Stimulated activated CD4-positive, alpha-beta T cell treated with anti-CD3 and anti-CD28 coated beads, Interleukin-4, amount 100 ng/mL, for 1 hour (primary cell): Measurements from ENCODE around the gene COL27A1.
A peak's percentile ranks its signal among the peaks of the same experiment; 100 is the strongest.

Source experiments
- DNase-seq: peaks from one replicate; pipeline ENCODE4 v3.0.0-alpha.2; 2020

COL27A1 gene

DNA sequence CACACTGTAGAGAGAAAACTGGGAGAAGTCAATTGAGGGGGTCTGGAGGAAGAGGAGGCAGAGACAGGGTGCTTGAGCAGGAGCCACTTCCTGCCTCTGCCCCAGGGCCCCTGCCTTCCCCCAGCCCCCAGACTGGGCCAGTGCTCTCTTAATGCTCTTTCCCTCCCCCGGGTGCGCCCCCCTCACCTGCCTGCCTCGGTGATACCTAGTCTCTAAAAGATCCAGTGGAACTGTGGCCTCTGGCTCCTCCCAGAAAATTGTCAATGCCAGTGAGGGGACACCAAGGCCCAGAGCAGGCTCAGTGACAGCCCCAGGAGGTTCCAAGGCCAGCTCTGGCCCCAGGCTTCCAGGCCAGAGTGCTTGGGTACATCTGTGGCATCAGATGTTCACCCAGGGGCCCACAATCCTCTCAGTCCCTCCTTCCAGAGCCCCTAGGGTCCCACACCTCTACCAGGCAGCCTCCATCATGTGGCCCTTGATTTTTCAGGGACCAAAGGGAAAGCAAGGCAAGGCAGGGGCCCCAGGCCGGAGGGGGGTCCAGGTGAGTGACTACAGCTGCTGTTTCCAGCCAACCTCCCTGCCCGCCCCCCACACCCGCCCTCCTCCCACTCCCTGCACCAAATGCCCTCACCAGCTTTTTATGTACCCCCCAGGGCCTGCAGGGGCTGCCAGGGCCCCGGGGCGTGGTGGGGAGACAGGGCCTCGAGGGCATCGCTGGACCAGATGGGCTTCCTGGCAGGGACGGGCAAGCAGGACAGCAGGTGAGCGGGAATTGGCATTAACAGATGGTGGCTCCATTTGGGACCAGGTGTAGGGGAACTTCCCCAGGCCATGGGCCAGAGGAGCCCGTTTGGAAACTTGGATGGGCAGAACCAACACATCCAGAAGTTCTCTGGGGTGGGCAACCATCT is 134.5 kb downstream of the COL27A1 start:
- no peak for DNase-seq

DNA sequence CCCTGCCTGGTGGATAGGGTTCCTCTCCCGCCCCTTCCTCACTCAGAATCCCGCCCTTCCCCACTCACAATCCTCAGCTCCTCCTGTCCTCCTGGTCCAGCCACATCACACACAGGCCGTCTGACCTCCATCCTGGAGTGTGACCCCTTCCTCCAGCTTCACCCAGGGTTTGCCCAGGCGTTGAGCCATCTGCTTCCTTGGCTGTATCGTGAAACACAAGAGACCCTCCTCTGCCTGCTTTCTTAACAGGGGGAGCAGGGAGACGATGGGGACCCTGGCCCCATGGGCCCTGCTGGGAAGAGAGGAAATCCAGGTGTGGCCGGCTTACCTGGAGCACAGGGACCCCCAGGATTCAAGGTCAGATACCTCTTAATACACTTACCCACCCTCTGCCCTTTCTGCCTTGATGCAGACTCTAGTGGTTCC is 135.2 kb downstream of the COL27A1 start:
- DNase-seq = no peak

DNA sequence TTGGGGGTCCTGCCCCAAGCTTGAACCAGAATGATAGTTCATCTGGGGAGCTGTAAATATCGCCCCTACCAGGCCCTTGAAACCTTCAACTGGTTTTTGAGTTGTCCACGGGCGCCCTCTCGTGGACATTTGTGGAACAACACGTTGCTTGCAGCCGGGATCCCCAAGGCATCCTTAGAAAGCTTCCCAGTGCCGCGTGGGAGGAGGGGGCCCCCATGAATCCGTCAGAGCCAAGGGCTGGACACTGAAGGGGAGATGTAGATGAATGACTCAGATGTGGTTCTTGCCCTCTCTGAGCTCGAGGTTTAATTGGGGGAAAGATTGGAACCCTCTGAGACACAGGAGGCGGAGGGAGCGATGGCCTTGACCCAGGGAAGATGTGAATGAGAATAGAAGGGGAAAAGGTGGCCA is 135.7 kb downstream of the COL27A1 start:
- peak; percentile 72 for DNase-seq

DNA sequence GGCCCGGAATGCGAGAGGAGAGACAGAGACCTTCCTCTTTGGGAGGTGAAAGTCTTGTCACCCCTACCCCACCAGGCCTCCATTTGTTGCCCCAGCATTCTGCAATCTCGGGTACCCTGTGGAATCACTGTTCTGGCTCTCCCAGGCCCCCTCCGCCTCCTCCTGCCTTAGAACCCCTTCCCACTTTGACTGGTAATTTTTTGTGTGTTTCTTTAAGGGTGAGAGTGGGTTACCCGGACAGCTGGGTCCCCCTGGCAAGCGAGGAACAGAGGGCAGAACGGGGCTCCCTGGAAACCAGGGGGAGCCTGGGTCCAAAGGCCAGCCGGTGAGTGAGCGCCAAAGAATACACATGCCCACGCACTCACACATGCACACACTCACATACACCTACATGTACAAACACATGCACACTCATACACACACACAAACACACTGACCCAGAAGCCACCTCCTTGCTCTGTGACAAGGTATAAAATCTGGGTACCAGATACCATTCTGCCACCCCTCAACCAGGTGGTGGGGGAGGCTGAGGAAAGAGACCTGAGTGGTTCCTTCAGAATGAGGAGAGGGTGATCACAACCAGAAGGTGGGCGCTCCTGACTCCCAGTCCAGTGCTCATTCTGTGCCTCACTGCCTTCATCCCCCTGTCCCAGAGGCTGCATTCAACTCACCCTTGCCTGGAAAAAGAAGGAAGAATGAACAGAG is 136.7 kb downstream of the COL27A1 start:
- DNase-seq = no peak

DNA sequence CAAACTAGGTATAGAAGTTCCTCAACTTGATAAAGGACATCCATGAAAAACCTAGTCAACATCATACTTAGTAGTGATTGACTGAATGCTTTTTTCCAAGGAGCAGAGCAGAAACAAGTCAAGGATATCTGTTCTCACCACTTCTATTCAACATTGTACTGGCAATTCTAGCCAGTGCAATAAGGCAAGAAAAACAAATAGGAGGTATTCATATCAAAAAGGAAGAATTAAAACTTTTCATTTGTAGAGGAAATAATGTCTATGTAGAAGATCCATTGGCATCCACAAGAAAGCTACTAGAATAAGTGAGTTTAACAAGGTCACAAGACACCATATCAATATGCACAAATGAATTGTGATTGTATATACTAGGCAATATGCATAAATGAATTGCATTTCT is 139.3 kb downstream of the COL27A1 start:
- no peak for DNase-seq

DNA sequence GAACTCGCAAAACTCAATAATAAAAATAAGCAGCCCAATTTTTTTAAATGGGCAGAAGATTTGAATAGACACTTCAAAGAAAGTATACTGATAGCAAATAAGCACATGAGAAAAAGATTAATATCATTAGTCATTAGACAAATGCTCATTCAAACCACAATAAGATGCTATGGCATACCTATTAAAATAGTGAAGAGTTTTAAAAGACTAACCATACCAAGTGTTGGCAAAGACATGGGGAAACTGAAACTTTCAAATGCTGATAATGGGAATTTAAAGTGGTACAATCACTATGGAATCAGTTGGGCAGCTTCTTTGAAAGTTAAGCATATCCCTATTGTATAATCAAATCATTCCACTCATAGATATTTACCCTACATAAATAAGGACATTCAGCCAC is 141.0 kb downstream of the COL27A1 start:
- no peak for DNase-seq

DNA sequence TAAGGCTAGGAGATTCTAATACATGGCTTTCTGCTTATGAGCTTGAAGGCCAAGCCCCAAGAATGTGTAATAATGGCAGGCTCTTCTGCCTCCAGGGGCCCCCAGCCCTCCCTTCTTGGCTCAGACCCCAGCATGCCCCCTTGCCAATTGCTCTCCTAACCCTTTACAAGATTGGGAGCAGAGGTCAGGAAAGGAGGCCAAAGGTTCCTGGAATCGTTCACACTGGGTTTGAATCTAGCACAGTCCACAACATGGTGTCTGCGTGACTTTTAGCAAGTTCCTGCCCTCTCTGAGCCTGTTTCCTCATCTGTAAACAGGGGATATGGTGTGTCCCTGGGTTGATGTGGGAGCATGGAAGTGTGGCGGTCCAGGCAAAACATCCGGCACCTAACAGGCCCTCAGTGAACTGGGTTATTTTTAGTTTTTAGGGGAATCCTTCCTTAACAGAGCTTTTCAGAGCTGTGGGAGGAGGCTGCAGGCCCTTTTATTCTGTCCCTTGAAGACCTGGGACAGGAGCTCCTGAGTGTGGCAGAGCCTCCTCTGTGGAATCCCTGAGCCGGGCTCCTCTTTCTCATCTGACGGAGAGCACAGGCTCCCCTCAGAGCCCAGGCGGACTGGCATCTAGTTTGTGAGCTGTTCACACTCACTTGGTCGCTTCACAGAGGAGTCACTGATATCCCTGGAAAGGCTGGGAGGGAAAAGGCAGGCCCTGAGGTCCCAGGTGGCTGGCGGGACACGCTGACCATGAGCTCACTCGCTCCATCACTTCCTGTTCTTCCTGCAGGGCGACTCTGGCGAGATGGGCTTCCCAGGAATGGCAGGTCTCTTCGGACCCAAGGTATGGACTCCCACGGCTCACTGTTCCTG is 144.2 kb downstream of the COL27A1 start:
- DNase-seq = no peak

DNA sequence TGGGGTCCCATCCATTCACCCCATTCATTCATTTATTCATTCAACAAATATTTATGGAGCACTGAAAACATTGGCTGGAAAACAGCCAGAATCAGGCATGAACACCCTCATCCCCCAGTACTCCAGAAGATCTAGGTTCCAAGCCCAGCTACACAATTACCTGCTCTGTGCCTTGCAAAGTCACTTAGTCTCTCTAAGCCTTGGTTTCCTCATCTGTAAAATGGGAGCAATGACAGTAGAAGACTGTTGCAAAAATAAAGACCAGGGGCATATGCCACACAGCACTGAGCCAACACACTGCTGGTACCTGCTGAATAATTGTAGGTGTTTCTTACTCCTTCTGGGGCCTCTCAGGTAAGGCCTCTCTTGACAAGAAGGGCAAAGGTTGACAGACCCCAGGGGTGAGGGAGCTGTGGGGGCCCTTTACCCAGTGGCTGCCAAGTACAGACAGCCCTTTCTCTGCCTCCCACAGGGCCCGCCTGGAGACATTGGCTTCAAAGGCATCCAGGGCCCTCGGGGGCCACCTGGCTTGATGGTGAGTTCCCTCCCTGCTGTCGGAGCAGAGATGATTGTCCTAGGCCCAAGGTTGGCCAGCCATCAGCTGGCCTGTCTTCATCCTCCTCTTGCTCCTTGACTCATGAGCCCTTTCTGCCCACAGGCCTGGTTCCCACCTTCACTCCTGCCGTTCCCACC is 145.0 kb downstream of the COL27A1 start:
- no peak for DNase-seq

DNA sequence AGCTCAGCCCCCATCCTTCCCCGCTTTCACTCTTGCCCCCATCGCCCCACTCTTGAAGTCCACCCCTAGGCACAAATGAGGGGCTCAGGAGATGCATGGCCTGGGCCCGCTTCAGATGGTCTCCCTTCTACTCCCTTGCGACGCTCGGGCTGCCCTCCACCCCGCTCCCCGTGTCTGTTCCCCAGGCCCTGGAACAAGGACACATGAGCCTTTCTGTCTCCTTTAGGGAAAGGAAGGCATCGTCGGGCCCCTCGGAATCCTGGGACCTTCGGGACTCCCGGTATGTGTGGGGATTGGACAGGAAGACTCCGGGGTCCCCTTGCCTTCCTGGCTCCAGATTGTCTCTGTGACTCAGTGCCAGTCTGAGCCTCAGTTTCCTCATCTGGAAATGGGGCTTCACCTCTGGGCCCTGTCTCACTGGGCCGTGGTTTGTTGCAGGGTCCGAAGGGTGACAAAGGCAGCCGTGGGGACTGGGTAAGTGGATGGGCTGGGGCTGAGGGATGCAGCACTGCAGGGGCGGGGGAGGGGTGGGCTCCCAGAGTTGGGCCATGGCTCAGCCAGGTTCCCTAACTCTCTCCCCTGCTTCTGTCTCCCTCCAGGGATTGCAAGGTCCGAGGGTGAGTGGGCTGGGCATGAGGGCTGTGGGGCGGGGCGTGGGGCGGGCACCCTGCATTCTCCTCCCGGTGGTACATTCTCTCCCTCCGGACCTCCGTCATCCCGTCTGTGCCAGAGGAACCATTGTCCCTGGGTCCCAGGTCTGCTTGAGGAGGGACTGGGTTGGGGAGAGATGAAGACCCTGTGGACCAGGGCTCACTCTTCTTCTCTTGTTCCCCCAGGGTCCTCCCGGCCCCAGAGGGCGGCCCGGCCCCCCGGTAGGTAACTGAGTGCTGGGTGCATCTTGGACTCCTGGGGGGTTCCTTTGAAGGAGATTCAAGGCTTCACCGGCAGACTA is 145.8 kb downstream of the COL27A1 start:
- no peak for DNase-seq

DNA sequence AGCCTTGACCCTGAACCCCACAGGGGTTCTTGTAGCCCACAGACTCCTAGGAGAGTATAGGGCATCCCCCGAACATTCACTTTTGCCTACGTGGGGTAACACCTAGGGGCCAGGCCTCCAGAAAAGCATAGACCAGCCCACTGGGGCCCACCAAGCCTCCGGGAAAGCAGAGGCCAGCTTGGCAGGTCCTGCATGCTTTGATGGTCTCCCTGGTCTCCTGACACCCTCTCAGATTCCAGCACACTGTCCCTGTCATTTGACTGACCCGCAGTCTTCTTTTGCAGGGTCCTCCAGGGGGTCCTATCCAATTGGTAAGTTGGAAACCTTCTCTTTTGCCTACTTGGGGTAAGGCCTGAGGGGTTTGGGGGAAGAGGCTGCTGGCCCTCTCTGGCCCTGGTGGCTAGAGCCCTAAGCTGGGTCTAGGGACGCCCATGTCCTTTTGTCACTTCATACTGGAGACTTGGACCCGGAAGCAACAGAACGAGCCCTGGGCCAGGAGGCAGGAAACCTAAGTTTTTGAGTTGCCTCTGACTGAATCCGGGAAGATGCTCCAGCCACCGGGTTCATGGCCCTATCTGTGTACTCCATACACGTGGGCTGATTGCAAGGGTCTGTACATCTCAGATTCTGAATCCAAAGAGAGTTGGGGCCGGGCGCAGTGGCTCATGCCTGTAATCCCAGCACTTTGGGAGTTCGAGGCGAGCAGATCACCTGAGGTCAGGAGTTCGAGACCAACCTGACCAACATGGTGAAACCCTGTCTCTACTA is 146.6 kb downstream of the COL27A1 start:
- no peak for DNase-seq

DNA sequence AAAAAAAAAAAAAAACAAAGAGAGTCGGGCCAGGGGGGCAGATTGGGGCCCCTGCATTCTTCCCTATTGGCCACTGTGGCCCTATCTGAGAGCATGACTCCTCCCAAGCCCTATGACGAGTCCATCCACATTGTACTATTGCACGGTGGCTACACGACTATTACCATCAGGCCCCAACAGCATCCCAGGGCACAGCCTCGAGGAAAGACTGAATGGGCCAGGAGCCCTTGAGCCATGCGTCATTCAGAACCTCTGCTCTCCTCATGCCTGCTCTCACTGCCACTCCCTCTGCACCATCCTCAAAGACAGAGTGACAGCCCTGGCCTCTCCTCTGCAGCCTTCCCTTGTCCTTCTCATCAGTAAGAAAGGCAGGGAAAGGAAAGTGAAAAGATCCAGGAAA is 147.4 kb downstream of the COL27A1 start:
- no peak for DNase-seq

DNA sequence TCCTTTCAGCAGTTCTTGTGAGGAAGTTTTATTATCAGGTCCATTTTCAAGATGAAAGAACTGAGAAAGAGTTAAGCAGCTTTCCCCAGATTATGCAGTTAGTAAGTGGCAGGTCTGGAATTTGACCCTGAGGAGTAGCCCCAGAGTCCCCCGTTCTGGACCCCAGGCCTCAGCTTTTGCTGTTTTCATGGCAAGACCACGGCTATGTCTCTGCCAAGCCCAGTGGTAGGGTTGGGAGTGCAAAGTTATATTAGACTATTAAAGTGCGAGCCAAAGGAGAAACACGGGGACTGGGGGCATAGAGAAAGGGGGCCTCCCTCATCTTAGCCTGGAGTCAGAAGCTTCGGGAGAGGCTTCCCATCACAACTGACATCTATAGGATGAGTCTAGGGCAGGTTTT is 148.2 kb downstream of the COL27A1 start:
- DNase-seq = no peak

DNA sequence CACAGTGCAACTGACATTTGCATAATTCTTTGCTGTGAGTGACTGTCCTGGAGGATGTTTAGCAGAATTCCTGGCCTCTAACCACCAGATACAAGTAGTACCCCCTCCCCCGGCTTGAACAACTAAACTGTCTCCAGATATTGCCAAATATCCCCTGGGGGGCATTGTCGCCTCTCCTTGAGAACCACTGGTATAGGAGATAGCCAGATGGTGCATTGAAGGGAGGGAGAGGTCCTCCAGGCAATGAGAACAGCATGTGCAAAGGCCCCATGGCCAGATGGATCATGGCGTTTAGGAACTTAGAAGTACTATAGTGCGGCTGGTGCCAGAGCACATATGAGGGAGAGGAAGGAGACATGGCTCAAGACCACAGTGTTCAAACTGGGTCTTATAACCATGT is 148.6 kb downstream of the COL27A1 start:
- no peak for DNase-seq

DNA sequence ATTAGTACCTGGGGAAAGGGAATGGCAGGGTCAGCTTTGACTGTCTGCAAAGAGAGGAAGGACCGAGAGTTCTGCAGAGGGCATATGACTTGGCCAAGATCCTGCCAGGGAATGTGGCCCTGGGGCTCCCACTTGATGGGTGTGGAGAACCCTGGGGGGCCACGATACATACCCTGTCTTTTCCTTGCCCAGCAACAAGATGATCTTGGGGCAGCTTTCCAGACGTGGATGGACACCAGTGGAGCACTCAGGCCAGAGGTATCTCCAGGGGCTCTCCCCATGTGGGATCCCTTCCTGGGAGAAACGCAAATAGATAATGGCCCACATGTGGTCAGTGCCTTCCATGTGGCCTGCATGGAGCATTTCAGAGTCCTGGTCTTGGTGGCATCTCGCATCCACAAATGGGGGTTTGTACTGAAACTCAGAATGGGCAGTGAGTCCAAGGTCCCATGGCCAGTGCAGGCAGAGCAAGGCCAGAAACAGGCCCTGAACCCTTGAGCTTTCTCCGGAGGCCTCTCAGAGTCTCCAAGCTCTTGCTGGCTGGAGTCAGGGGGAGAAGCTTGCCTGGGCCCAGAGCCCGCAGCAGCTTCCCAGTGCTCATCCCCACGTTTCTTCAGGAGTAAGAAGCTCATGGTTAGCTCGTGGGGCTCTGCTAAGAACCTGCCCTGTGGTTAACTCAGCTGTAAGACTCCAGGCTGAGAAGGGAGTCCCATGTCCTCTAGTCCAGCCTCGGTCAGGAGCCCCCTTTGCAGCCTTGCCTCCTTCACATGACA is 149.3 kb downstream of the COL27A1 start:
- DNase-seq = no peak

DNA sequence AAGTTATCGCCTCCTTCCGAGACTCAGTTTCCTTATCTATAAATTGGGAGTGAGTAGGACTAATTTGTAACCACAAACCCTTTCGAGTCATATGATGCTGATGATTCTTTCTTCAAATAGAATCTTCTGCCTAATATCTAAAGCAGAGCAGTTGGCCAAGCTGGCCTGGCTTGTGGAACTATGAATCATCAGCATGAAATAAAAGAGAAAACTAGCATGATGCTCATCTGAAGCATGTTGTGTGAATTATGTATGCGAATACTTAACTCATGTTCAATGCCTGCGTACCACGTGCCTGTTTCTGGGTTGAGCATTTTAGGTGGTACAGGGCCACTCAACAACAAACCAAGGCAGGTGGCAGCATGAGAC is 152.5 kb downstream of the COL27A1 start:
- no peak for DNase-seq

DNA sequence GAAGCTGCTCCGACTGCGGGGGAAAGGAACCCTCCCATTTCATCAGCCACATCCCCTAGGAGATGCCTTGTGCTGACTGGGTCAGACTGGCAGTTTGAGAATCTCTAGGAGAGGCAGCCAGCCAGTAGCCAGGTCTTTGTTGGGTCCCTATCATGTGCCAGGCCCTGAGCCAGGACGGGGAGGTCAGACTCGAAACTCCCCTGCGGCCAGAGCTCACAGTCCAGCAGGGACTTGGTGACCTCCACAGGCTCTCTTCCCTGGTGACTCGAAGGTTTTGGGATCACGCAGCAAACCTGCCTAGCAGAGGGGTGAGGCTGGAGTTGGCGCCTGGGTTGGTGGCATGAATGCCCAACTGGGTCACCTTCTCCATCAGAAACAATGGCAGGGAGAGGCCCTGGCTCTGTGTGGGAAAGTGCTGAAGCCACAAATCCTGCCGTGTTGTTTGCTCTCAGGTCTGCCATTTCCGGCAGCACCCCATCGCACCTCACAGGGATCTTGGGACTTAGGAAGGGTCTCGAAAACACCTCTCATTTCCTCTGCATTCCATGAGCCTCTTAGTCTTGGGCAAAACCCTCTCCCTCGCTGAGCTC is 153.1 kb downstream of the COL27A1 start:
- no peak for DNase-seq

DNA sequence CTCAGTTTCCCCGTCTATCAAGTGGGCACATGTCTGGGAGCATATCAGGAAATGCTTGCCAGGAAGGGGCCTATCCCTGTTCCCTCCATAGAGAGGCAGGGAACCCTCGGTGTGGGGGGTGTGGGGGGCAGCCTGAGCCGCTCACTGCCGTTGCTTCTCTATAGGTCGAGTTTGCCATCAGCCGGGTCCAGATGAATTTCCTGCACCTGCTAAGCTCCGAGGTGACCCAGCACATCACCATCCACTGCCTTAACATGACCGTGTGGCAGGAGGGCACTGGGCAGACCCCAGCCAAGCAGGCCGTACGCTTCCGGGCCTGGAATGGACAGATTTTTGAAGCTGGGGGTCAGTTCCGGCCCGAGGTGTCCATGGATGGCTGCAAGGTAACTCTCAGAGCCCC is 153.8 kb downstream of the COL27A1 start:
- no peak for DNase-seq

DNA sequence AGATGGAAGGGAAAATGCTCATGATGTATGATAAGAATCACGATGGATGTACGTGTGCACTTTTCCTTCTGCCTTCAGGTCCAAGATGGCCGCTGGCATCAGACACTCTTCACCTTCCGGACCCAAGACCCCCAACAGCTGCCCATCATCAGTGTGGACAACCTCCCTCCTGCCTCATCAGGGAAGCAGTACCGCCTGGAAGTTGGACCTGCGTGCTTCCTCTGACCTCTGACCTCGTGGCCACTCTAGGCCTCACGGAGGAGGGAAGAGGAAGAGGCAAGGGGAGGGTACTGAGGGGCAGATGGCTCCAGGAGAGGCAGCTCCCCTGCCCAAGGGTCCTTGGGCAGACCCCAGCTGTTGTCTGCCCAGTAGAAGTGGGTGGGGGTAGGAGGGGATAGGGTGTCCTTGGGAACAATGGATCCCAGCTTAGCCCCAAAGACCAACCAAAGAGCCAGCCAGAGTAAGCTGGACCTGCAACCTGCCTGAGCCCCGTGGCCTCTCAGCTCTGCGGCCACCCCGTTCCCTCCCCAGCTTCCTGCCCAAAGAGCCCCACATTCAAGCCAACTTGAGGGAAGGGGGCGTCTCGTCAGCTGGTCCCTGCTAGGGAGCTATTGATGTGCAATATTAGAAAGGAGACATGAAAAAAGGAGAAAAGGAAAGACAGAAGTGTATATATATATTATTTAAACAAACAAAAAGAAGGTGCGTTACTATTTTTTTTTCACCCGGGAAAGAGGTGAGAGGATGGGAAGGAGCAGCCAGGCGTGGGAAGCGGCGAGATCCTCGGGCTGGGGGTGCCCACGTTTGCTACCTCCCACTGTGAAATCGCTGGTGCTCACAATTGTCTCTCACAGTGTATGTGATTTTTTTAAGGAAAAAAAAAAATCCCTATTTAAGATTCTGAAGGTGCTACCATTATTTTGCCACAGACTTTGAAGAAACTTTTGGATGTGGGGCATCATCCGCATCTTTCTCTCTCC is 155.4 kb downstream of the COL27A1 start:
- no peak for DNase-seq
